ENCODE data around the gene AGBL4.

Gene AGBL4

DNA sequence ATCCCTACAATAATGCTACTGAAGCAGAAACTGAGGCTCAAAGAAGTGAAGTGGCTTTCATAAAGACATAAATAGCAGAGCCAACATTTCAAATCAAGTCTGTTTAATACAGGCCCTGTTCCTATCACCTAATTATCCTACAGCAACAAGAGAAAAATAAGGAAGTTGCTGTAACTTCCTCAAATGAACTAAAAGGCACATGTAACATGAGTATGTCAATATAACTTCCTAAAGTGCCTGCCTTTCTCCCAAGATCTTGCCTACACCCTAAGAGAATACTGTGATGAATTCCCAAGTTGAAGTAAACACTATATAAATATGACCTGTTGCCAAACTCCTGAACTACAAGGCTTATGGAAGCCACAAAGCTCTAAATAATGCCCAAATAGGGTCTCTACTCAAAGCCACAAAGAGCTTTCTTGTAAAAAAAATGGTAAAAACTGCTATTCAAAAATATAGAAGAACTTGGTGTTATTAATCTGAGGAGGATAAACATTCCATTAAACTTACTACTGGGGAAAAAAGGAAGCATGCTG, 1255.7 kb downstream of the AGBL4 start:
- Histone ChIP-seq H3K79me2 (ENCODE audit: insufficient read depth, low read length) (peaks cover 55% of the 10 kb centered on the region), H3K9ac (ENCODE audit: low read depth, low read length) (no peak overlapping the region), H3K27ac (ENCODE audit: low read length) (no peak overlapping the region), H4K20me1 (ENCODE audit: insufficient read depth, low read length) (peaks cover 25% of the 10 kb centered on the region), H2AFZ (ENCODE audit: low read depth, low read length) (no peak overlapping the region), H3K4me2 (ENCODE audit: insufficient read depth, low read length) (no peak overlapping the region), H3K36me3 (ENCODE audit: insufficient read depth, low read length) (peaks cover 63% of the 10 kb centered on the region), H3K4me1 (ENCODE audit: insufficient read depth, low read length) (peaks cover 13% of the 10 kb centered on the region; the same call in 1 of the 2 replicates), H3K9me3 (ENCODE audit: insufficient read depth, low read length, severe bottlenecking) (no peaks in the 10 kb centered on the region), H3K27me3 (ENCODE audit: insufficient read depth, low read length, poor library complexity) (no peaks in the 10 kb centered on the region), H3K4me3 (ENCODE audit: low read depth in 1 of 2, low read length in 2 of 2) (no peak overlapping the region)
- DNase-seq (no peak), ATAC-seq (ENCODE audit: insufficient read depth, low read depth) (no peak)
- TF ChIP-seq, protein P1, sequence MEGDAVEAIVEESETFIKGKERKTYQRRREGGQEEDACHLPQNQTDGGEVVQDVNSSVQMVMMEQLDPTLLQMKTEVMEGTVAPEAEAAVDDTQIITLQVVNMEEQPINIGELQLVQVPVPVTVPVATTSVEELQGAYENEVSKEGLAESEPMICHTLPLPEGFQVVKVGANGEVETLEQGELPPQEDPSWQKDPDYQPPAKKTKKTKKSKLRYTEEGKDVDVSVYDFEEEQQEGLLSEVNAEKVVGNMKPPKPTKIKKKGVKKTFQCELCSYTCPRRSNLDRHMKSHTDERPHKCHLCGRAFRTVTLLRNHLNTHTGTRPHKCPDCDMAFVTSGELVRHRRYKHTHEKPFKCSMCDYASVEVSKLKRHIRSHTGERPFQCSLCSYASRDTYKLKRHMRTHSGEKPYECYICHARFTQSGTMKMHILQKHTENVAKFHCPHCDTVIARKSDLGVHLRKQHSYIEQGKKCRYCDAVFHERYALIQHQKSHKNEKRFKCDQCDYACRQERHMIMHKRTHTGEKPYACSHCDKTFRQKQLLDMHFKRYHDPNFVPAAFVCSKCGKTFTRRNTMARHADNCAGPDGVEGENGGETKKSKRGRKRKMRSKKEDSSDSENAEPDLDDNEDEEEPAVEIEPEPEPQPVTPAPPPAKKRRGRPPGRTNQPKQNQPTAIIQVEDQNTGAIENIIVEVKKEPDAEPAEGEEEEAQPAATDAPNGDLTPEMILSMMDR (IDR thresholded peaks at IDR 0.05; ENCODE audit: borderline replicate concordance, extremely low read depth, low read length, poor library complexity, severe bottlenecking) = no peak
- TF ChIP-seq EZH2 (IDR thresholded peaks at IDR 0.05; ENCODE audit: borderline replicate concordance, low read depth, low read length, severe bottlenecking) = no peak

DNA sequence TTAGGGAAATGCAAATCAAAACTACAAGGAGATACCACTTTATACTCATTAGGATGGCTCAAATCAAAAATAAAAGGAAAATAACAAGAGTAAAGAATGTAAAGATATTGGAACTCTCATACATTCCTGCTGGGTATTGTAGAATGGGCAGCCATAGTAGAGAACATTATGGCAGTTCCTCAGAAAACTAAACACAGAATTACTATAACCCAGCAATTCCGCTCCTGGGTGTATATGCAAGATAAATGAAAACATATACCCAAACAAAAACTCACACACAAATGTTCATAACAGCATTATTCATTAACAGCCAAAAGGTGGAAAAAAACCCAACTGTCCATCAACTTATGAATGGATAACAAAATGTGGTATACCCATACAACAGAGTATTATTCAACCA, 1258.4 kb downstream of the AGBL4 start:
- TF ChIP-seq, protein P1 (IDR thresholded peaks at IDR 0.05; ENCODE audit: borderline replicate concordance, extremely low read depth, low read length, poor library complexity, severe bottlenecking) = no peak
- TF ChIP-seq EZH2 (IDR thresholded peaks at IDR 0.05; ENCODE audit: borderline replicate concordance, low read depth, low read length, severe bottlenecking) = no peak
- H4K20me1 ChIP-seq (ENCODE audit: insufficient read depth, low read length) = peaks cover 32% of the 10 kb centered on the region

DNA sequence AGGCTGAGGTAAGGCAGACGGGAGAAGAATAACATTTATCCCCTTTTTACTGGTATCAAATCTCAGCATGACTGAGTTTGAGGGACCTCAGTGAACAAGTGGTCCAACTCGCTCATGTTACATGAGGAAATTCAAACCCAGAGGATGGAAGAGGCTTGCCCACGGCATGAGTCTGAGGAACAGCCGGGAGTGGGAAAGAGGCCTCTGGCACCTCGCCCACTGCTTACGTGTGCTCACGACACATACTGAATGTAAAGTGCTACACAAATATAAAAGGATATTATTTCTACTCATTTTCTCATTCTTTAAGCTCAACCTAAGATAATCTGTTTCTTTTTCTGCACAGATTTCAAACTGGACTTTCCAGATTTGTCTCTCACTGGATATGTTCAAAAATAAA, 1261.8 kb downstream of the AGBL4 start:
- Histone ChIP-seq H3K4me2 (ENCODE audit: insufficient read depth, low read length) (no peak overlapping the region), H3K4me1 (ENCODE audit: insufficient read depth, low read length) (no peaks in the 10 kb centered on the region), H3K4me3 (ENCODE audit: low read depth in 1 of 2, low read length in 2 of 2) (no peak overlapping the region), H3K27me3 (ENCODE audit: insufficient read depth, low read length, poor library complexity) (no peaks in the 10 kb centered on the region), H3K36me3 (ENCODE audit: insufficient read depth, low read length) (peaks cover 77% of the 10 kb centered on the region), H3K27ac (ENCODE audit: low read length) (no peak overlapping the region), H2AFZ (ENCODE audit: low read depth, low read length) (no peak overlapping the region), H3K9me3 (ENCODE audit: insufficient read depth, low read length, severe bottlenecking) (no peaks in the 10 kb centered on the region), H3K9ac (ENCODE audit: low read depth, low read length) (no peak overlapping the region), H3K79me2 (ENCODE audit: insufficient read depth, low read length) (peaks cover 16% of the 10 kb centered on the region), H4K20me1 (ENCODE audit: insufficient read depth, low read length) (peaks cover 16% of the 10 kb centered on the region)
- DNase-seq (no peak), ATAC-seq (ENCODE audit: insufficient read depth, low read depth) (no peak)
- TF ChIP-seq EZH2 (IDR thresholded peaks at IDR 0.05; ENCODE audit: borderline replicate concordance, low read depth, low read length, severe bottlenecking) = no peak
- TF ChIP-seq, protein P1 (IDR thresholded peaks at IDR 0.05; ENCODE audit: borderline replicate concordance, extremely low read depth, low read length, poor library complexity, severe bottlenecking) = no peak

More for the DNA sequence above, 1258.4 kb downstream of the AGBL4 start:
- no peak overlapping the region for H3K27ac ChIP-seq (ENCODE audit: low read length)
- no peaks in the 10 kb centered on the region for H3K4me1 ChIP-seq (ENCODE audit: insufficient read depth, low read length)
- no peaks in the 10 kb centered on the region for H3K27me3 ChIP-seq (ENCODE audit: insufficient read depth, low read length, poor library complexity)
- H2AFZ ChIP-seq (ENCODE audit: low read depth, low read length) = no peak overlapping the region
- no peak for ATAC-seq (ENCODE audit: insufficient read depth, low read depth)
- no peak for DNase-seq
- H3K4me2 ChIP-seq (ENCODE audit: insufficient read depth, low read length) = no peak overlapping the region
- H3K4me3 ChIP-seq (ENCODE audit: low read depth in 1 of 2, low read length in 2 of 2) = no peak overlapping the region
- no peaks in the 10 kb centered on the region for H3K9me3 ChIP-seq (ENCODE audit: insufficient read depth, low read length, severe bottlenecking)
- H3K36me3 ChIP-seq (ENCODE audit: insufficient read depth, low read length) = peaks cover 61% of the 10 kb centered on the region
- no peak overlapping the region for H3K9ac ChIP-seq (ENCODE audit: low read depth, low read length)
- peaks cover 37% of the 10 kb centered on the region for H3K79me2 ChIP-seq (ENCODE audit: insufficient read depth, low read length)
